GM19193 (cell line): ENCODE results near the gene LINS1.

Source experiments
- POLR2A ChIP-seq: IDR thresholded peaks from 4 replicates; pipeline ENCODE4 v1.6.1; 2011; ENCODE audit not compliant: insufficient read depth, insufficient read length; ENCODE audit errors: extremely low read depth

Gene LINS1

GRCh38 chr15:100573526-100573925, 28.5 kb downstream of the LINS1 start:
- TF ChIP-seq POLR2A: no peak

GRCh38 chr15:100572362-100572983, 29.5 kb downstream of the LINS1 start:
- TF ChIP-seq POLR2A: no peak

- TF ChIP-seq POLR2A: no peak
Observed at GRCh38 chr15:100571592-100572167, 30.3 kb downstream of the LINS1 start.

GRCh38 chr15:100570735-100571313, 31.2 kb downstream of the LINS1 start:
- no peak for TF ChIP-seq POLR2A

- no peak for TF ChIP-seq POLR2A
Observed at GRCh38 chr15:100570275-100570674, 31.7 kb downstream of the LINS1 start.

- TF ChIP-seq POLR2A: no peak
Observed at GRCh38 chr15:100569391-100569790, 32.6 kb downstream of the LINS1 start.

- TF ChIP-seq POLR2A: no peak
Observed at GRCh38 chr15:100566850-100567628, 34.9 kb downstream of the LINS1 start.

GRCh38 chr15:100565591-100565990, 36.4 kb downstream of the LINS1 start:
- TF ChIP-seq POLR2A: no peak

GRCh38 chr15:100560323-100560722, 41.7 kb downstream of the LINS1 start:
- no peak for TF ChIP-seq POLR2A

- TF ChIP-seq POLR2A: no peak
Observed at GRCh38 chr15:100559330-100559729, 42.7 kb downstream of the LINS1 start.

- TF ChIP-seq POLR2A: no peak
Observed at GRCh38 chr15:100558771-100559254, 43.2 kb downstream of the LINS1 start.

GRCh38 chr15:100553468-100553867, 48.5 kb downstream of the LINS1 start:
- TF ChIP-seq POLR2A: no peak

GRCh38 chr15:100547961-100548360, 54.0 kb downstream of the LINS1 start:
- TF ChIP-seq POLR2A: no peak

GRCh38 chr15:100544946-100545345, 57.0 kb downstream of the LINS1 start:
- no peak for TF ChIP-seq POLR2A

- no peak for TF ChIP-seq POLR2A
Observed at GRCh38 chr15:100544338-100544841, 57.6 kb downstream of the LINS1 start.
